Mesendoderm (in vitro differentiated cells): Measurements from ENCODE around the gene NMNAT3.
A peak's percentile ranks its signal among the peaks of the same experiment; 100 is the strongest.

Experiments
- DNase-seq: peaks from one replicate; pipeline ENCODE4 v3.0.0; 2013
- H2AK5ac ChIP-seq: 2 replicates; pipeline ENCODE4 v1.6.1; 2013; ENCODE audit warnings: low read length, inconsistent platforms
- H2BK120ac ChIP-seq: 2 replicates; pipeline ENCODE4 v1.6.1; 2013; ENCODE audit warnings: low read depth, mild to moderate bottlenecking, low read length, moderate library complexity, mixed read lengths
- H2BK15ac ChIP-seq: replicated peaks from 2 replicates; pipeline ENCODE4 v1.6.1; 2013; ENCODE audit warnings: low read depth, mild to moderate bottlenecking, moderate library complexity
- H2BK5ac ChIP-seq: 2 replicates; pipeline ENCODE4 v1.6.1; 2013; ENCODE audit warnings: low read length, inconsistent platforms
- H3K18ac ChIP-seq: 2 replicates; pipeline ENCODE4 v1.6.1; 2013; ENCODE audit warnings: mild to moderate bottlenecking, low read length, mixed read lengths
- H3K23ac ChIP-seq: one replicate; pipeline ENCODE4 v1.6.1; 2013; ENCODE audit warnings: low read length
- H3K27ac ChIP-seq: 2 replicates; pipeline ENCODE4 v1.5.1; 2013; ENCODE audit warnings: low read depth, mild to moderate bottlenecking, inconsistent platforms, low read length, moderate library complexity
- H3K27me3 ChIP-seq: 2 replicates; pipeline ENCODE4 v1.6.1; 2013; ENCODE audit warnings: low read length, control low read depth, mild to moderate bottlenecking, inconsistent platforms; ENCODE audit not compliant: insufficient read depth, poor library complexity
- H3K36me3 ChIP-seq: 2 replicates; pipeline ENCODE4 v1.6.1; 2013; ENCODE audit warnings: low read length, inconsistent platforms; ENCODE audit not compliant: control insufficient read depth, insufficient read depth
- H3K4ac ChIP-seq: one replicate; pipeline ENCODE4 v1.6.1; 2013; ENCODE audit warnings: low read depth, mild to moderate bottlenecking, low read length, moderate library complexity
- H3K4me1 ChIP-seq: 2 replicates; pipeline ENCODE4 v1.6.1; 2013; ENCODE audit warnings: low read depth, low read length, inconsistent platforms; ENCODE audit not compliant: control insufficient read depth
- H3K4me2 ChIP-seq: 2 replicates; pipeline ENCODE4 v1.6.1; 2013; ENCODE audit warnings: low read length
- H3K4me3 ChIP-seq: 2 replicates; pipeline ENCODE4 v1.5.1; 2013; ENCODE audit warnings: mild to moderate bottlenecking, low read length
- H3K56ac ChIP-seq: one replicate; pipeline ENCODE4 v1.6.1; 2013; ENCODE audit warnings: low read length
- H3K79me1 ChIP-seq: 2 replicates; pipeline ENCODE4 v1.6.1; 2013; ENCODE audit warnings: low read length, inconsistent platforms
- H3K79me2 ChIP-seq: 2 replicates; pipeline ENCODE4 v1.6.1; 2013; ENCODE audit warnings: mild to moderate bottlenecking, low read length; ENCODE audit not compliant: control insufficient read depth, insufficient read depth
- H3K9ac ChIP-seq: 2 replicates; pipeline ENCODE4 v1.6.1; 2013; ENCODE audit warnings: low read length, inconsistent platforms
- H4K5ac ChIP-seq: one replicate; pipeline ENCODE4 v1.6.1; 2013; ENCODE audit warnings: low read length
- H4K8ac ChIP-seq: one replicate; pipeline ENCODE4 v1.6.1; 2013; ENCODE audit warnings: low read depth, mild to moderate bottlenecking, control low read depth, low read length, moderate library complexity
- WGBS: extraction: QIAGEN DNeasy Blood & Tissue Kit; methylation state at CpG from one replicate; pipeline ENCODE4 v1.1.7; 2013; ENCODE audit warnings: low lambda C conversion rate, missing lambda C conversion rate; ENCODE audit not compliant: insufficient coverage; ENCODE audit errors: extremely low coverage; 5-methylcytosine and 5-hydroxymethylcytosine counted together

Gene NMNAT3

GRCh38 chr3:139527265-139527664 is 150.5 kb downstream of the NMNAT3 start:
- Histone ChIP-seq H4K8ac (no peak overlapping the region), H3K23ac (no peak overlapping the region), H3K79me1 (no peaks in the 10 kb centered on the region), H3K4me2 (no peak overlapping the region), H4K5ac (no peak overlapping the region), H3K9ac (no peak overlapping the region), H3K4ac (no peak overlapping the region), H3K4me3 (no peak overlapping the region), H3K56ac (no peak overlapping the region), H3K36me3 (no peaks in the 10 kb centered on the region), H3K18ac (no peak overlapping the region), H3K4me1 (peaks cover 14% of the 10 kb centered on the region), H2BK5ac (no peak overlapping the region), H2BK120ac (no peak overlapping the region), H3K27me3 (no peaks in the 10 kb centered on the region), H3K79me2 (no peaks in the 10 kb centered on the region), H2BK15ac (no peak overlapping the region), H3K27ac (no peak overlapping the region), H2AK5ac (no peak overlapping the region)
- no CpG with 5 or more reads among the region's 5 CpGs for WGBS
- no peak for DNase-seq

- H3K27me3 ChIP-seq = no peaks in the 10 kb centered on the region
- H4K5ac ChIP-seq = no peak overlapping the region
- no peak overlapping the region for H2AK5ac ChIP-seq
- H3K36me3 ChIP-seq = no peaks in the 10 kb centered on the region
- H3K56ac ChIP-seq = no peak overlapping the region
- no peak overlapping the region for H2BK120ac ChIP-seq
- H3K79me1 ChIP-seq = no peaks in the 10 kb centered on the region
- DNase-seq = no peak
- no peaks in the 10 kb centered on the region for H3K79me2 ChIP-seq
- no peak overlapping the region for H3K4ac ChIP-seq
- no peak overlapping the region for H3K18ac ChIP-seq
- H3K4me3 ChIP-seq = no peak overlapping the region
- no peak overlapping the region for H2BK5ac ChIP-seq
- no peak overlapping the region for H4K8ac ChIP-seq
- no CpG with 5 or more reads among the region's 2 CpGs for WGBS
- H3K27ac ChIP-seq = no peak overlapping the region
- H2BK15ac ChIP-seq = no peak overlapping the region
- no peak overlapping the region for H3K4me2 ChIP-seq
- H3K4me1 ChIP-seq = peaks cover 14% of the 10 kb centered on the region
- no peak overlapping the region for H3K23ac ChIP-seq
- H3K9ac ChIP-seq = no peak overlapping the region
Measured at GRCh38 chr3:139526146-139526545, 151.6 kb downstream of the NMNAT3 start.

GRCh38 chr3:139524841-139525636 is 152.7 kb downstream of the NMNAT3 start:
- no peak overlapping the region for H3K4ac ChIP-seq
- WGBS = no CpG with 5 or more reads among the region's 7 CpGs
- no peak overlapping the region for H2BK120ac ChIP-seq
- no peak overlapping the region for H3K56ac ChIP-seq
- no peaks in the 10 kb centered on the region for H3K27me3 ChIP-seq
- no peak overlapping the region for H2AK5ac ChIP-seq
- no peaks in the 10 kb centered on the region for H3K79me2 ChIP-seq
- H3K18ac ChIP-seq = peak overlapping the region; percentile 46
- no peak overlapping the region for H3K4me2 ChIP-seq
- H3K27ac ChIP-seq = no peak overlapping the region
- no peak overlapping the region for H3K9ac ChIP-seq
- H3K4me1 ChIP-seq = peaks cover 14% of the 10 kb centered on the region
- DNase-seq = peak; percentile 23
- H2BK15ac ChIP-seq = no peak overlapping the region
- no peaks in the 10 kb centered on the region for H3K79me1 ChIP-seq
- no peak overlapping the region for H4K5ac ChIP-seq
- no peak overlapping the region for H2BK5ac ChIP-seq
- no peaks in the 10 kb centered on the region for H3K36me3 ChIP-seq
- no peak overlapping the region for H3K4me3 ChIP-seq
- peak overlapping the region; percentile 83 for H3K23ac ChIP-seq
- H4K8ac ChIP-seq = no peak overlapping the region

GRCh38 chr3:139523718-139524117 is 154.1 kb downstream of the NMNAT3 start:
- WGBS = no CpG with 5 or more reads among the region's 1 CpG
- DNase-seq = peak; percentile 48
- H3K4me3 ChIP-seq = no peak overlapping the region

GRCh38 chr3:139523166-139523565 is 154.6 kb downstream of the NMNAT3 start:
- Histone ChIP-seq H3K4me3 (no peak overlapping the region), H3K9ac (no peak overlapping the region), H2BK5ac (no peak overlapping the region)

More at GRCh38 chr3:139523718-139524117, 154.1 kb downstream of the NMNAT3 start:
- H3K4me2 ChIP-seq = no peak overlapping the region
- H3K9ac ChIP-seq = no peak overlapping the region
- no peaks in the 10 kb centered on the region for H3K27me3 ChIP-seq
- H3K36me3 ChIP-seq = no peaks in the 10 kb centered on the region
- no peak overlapping the region for H3K23ac ChIP-seq
- no peak overlapping the region for H4K8ac ChIP-seq
- no peak overlapping the region for H3K56ac ChIP-seq
- no peak overlapping the region for H2BK15ac ChIP-seq
- no peak overlapping the region for H3K18ac ChIP-seq
- no peak overlapping the region for H2BK5ac ChIP-seq
- H4K5ac ChIP-seq = no peak overlapping the region
- H2AK5ac ChIP-seq = no peak overlapping the region
- H3K4me1 ChIP-seq = peaks cover 14% of the 10 kb centered on the region
- H2BK120ac ChIP-seq = no peak overlapping the region
- H3K79me2 ChIP-seq = no peaks in the 10 kb centered on the region
- H3K4ac ChIP-seq = no peak overlapping the region
- no peaks in the 10 kb centered on the region for H3K79me1 ChIP-seq
- H3K27ac ChIP-seq = no peak overlapping the region

GRCh38 chr3:139522421-139522820 is 155.4 kb downstream of the NMNAT3 start:
- Histone ChIP-seq H3K4ac (no peak overlapping the region), H2AK5ac (no peak overlapping the region), H3K9ac (no peak overlapping the region), H3K56ac (no peak overlapping the region), H4K8ac (no peak overlapping the region), H3K4me2 (no peak overlapping the region), H2BK120ac (no peak overlapping the region), H3K27ac (no peak overlapping the region), H4K5ac (no peak overlapping the region), H2BK5ac (no peak overlapping the region), H3K79me2 (no peaks in the 10 kb centered on the region), H3K27me3 (no peaks in the 10 kb centered on the region), H3K36me3 (no peaks in the 10 kb centered on the region), H2BK15ac (no peak overlapping the region), H3K18ac (no peak overlapping the region), H3K23ac (no peak overlapping the region), H3K4me1 (peaks cover 14% of the 10 kb centered on the region), H3K79me1 (no peaks in the 10 kb centered on the region), H3K4me3 (no peak overlapping the region)
- DNase-seq = peak; percentile 70
- no CpG with 5 or more reads among the region's 2 CpGs for WGBS

More at GRCh38 chr3:139523166-139523565, 154.6 kb downstream of the NMNAT3 start:
- no peaks in the 10 kb centered on the region for H3K36me3 ChIP-seq
- H3K56ac ChIP-seq = no peak overlapping the region
- H3K79me2 ChIP-seq = no peaks in the 10 kb centered on the region
- no peak overlapping the region for H2BK15ac ChIP-seq
- H3K27ac ChIP-seq = no peak overlapping the region
- peaks cover 14% of the 10 kb centered on the region for H3K4me1 ChIP-seq
- no peak overlapping the region for H3K4ac ChIP-seq
- no CpG with 5 or more reads among the region's 5 CpGs for WGBS
- no peak overlapping the region for H3K18ac ChIP-seq
- H3K27me3 ChIP-seq = no peaks in the 10 kb centered on the region
- H2BK120ac ChIP-seq = no peak overlapping the region
- no peak for DNase-seq
- no peak overlapping the region for H4K5ac ChIP-seq
- no peak overlapping the region for H4K8ac ChIP-seq
- no peaks in the 10 kb centered on the region for H3K79me1 ChIP-seq
- H2AK5ac ChIP-seq = peak overlapping the region; percentile 10
- H3K23ac ChIP-seq = no peak overlapping the region
- H3K4me2 ChIP-seq = no peak overlapping the region
